HepG2 (cell line): ENCODE data around the gene ALS2CL. TPM values are rescaled to one million over a fixed set of nuclear protein-coding genes. Genes with fewer than 3 reads are reported as not detected.

ENCODE experiments used
- ATAC-seq: fragments of 200-7000 bp; cut with Tn5 transposase; 3 replicates; pipeline ENCODE4 v1.9.1; 2020; ENCODE audit warnings: mild to moderate bottlenecking, moderate library complexity
- BruUV-seq: library from RNA; stranded (reverse); fragments of 400-500 nt; replicated peaks from 2 replicates; lab custom pipeline; 2021; lab: Mats Ljungman, UMichigan
- CTCF ChIA-PET: fragments of 300-600 bp; formaldehyde crosslinking; extraction: SDS; loops from one replicate; lab custom pipeline; 2021; ENCODE audit warnings: low total read pairs, inconsistent platforms, low intra/inter-chr PET ratio; lab: Yijun Ruan, JAX
- POLR2A ChIA-PET: fragments of 350-600 bp; sonication (Branson Sonifier 250); formaldehyde crosslinking; loops from one replicate; lab custom pipeline; 2020; ENCODE audit warnings: antibody characterized with exemption, inconsistent platforms; lab: Yijun Ruan, JAX
- DNase-seq: peaks from one replicate; pipeline ENCODE4 v3.0.0-alpha.2; 2015; ENCODE audit warnings: low spot score
- FAIRE-seq: peaks from 3 replicates; lab custom pipeline; 2011; peaks lifted over from hg19 to GRCh38; lab: Jason Lieb, UNC
- H2AFZ ChIP-seq: one replicate; pipeline ENCODE4 v1.6.1; 2011; ENCODE audit warnings: low read length, inconsistent platforms
- H3K27ac ChIP-seq: fragments of 300-600 bp; 3 replicates; pipeline ENCODE4 v1.8.0; 2011; ENCODE audit warnings: mixed run types, mild to moderate bottlenecking, mixed read lengths, low read length, inconsistent platforms; ENCODE audit not compliant: insufficient read depth; ENCODE audit errors: extremely low read length
- H3K27me3 ChIP-seq, 2 experiments: fragments of 200-600 bp in 1 of 2; 2 replicates in 1 of 2; 3 replicates in 1 of 2; pipeline versions ENCODE4 v1.6.0 to v1.8.0; 2011; ENCODE audit warnings: low read length in 2 of 2, mild to moderate bottlenecking in 2 of 2, moderate library complexity in 2 of 2, inconsistent platforms in 1 of 2; ENCODE audit not compliant: insufficient read depth in 2 of 2, control insufficient read depth in 1 of 2
- H3K36me3 ChIP-seq, 2 experiments: fragments of 200-600 bp in 1 of 2; replicated peaks in 1 of 2; 2 replicates in 1 of 2; 3 replicates in 1 of 2; pipeline versions ENCODE4 v1.5.1 to v1.8.0; 2011; ENCODE audit warnings: low read length in 2 of 2, inconsistent platforms in 1 of 2; ENCODE audit not compliant: insufficient read depth in 2 of 2, control insufficient read depth in 1 of 2
- H3K4me1 ChIP-seq: 2 replicates; pipeline ENCODE4 v1.5.1; 2012; ENCODE audit warnings: low read length, inconsistent platforms; ENCODE audit not compliant: insufficient read depth
- H3K4me2 ChIP-seq: 2 replicates; pipeline ENCODE4 v1.6.0; 2011; ENCODE audit warnings: low read depth, low read length, inconsistent platforms
- H3K4me3 ChIP-seq, 3 experiments: fragments of 200-600 bp in 1 of 3; sonication (generic), shearing (Covaris generic) in 1 of 3; replicated peaks in 1 of 3; 2 replicates each; pipeline ENCODE4 v1.5.1; 2011 to 2016; ENCODE audit warnings: low read length in 3 of 3, inconsistent platforms in 2 of 3, low read depth in 2 of 3, mild to moderate bottlenecking in 2 of 3, control low read depth in 1 of 3, mixed read lengths in 1 of 3; ENCODE audit not compliant: insufficient read depth in 1 of 3
- H3K79me2 ChIP-seq: one replicate; pipeline ENCODE4 v1.6.1; 2011; ENCODE audit warnings: low read length, inconsistent platforms; ENCODE audit not compliant: insufficient read depth
- H3K9ac ChIP-seq: 2 replicates; pipeline ENCODE4 v1.6.0; 2011; ENCODE audit warnings: mild to moderate bottlenecking, low read depth, low read length, inconsistent platforms; ENCODE audit not compliant: insufficient read depth
- H3K9me3 ChIP-seq: 2 replicates; pipeline ENCODE4 v1.5.1; 2012; ENCODE audit warnings: mild to moderate bottlenecking, low read length
- H4K20me1 ChIP-seq: 2 replicates; pipeline ENCODE4 v1.6.0; 2011; ENCODE audit warnings: inconsistent platforms, mild to moderate bottlenecking, low read length, moderate library complexity; ENCODE audit not compliant: insufficient read depth
- FOXP1 ChIP-seq, 2 experiments: fragments of 450-650 bp in 1 of 2; IDR thresholded peaks; 2 replicates each; pipeline ENCODE4 v1.6.1; 2017 to 2018; ENCODE audit warnings: antibody characterized with exemption in 1 of 2
- MAFG ChIP-seq: sonication (generic); formaldehyde crosslinking; IDR thresholded peaks from 2 replicates; pipeline ENCODE4 v1.5.1; 2020; ENCODE audit warnings: mild to moderate bottlenecking, missing genetic modification reagents
- RXRA ChIP-seq: sonication (generic); formaldehyde crosslinking; IDR thresholded peaks from 2 replicates; pipeline ENCODE4 v1.5.1; 2020; ENCODE audit warnings: missing genetic modification reagents
- SAP130 ChIP-seq: IDR thresholded peaks from 2 replicates; pipeline ENCODE4 v1.6.1; 2016; ENCODE audit warnings: low read depth
- TEAD2 ChIP-seq: sonication (generic); formaldehyde crosslinking; IDR thresholded peaks from 2 replicates; pipeline ENCODE4 v1.9.0; 2021; ENCODE audit warnings: missing genetic modification reagents
- ZFP36L1 ChIP-seq: sonication (generic); formaldehyde crosslinking; IDR thresholded peaks from 2 replicates; pipeline ENCODE4 v1.8.0; 2022; ENCODE audit warnings: mild to moderate bottlenecking, missing genetic modification reagents, moderate library complexity
- ZNF709 ChIP-seq: sonication (generic); formaldehyde crosslinking; IDR thresholded peaks from 2 replicates; pipeline ENCODE4 v1.5.0; 2020; ENCODE audit warnings: mild to moderate bottlenecking, missing genetic modification reagents
- ZNF800 ChIP-seq: sonication (generic); formaldehyde crosslinking; IDR thresholded peaks from 2 replicates; pipeline ENCODE4 v1.4.0; 2020; ENCODE audit warnings: missing genetic modification reagents
- WGBS: methylation state at CpG from one replicate; pipeline ENCODE4 v1.1.6; 2017; ENCODE audit warnings: low lambda C conversion rate; 5-methylcytosine and 5-hydroxymethylcytosine counted together
- in situ Hi-C: cut with HindIII; loops from 2 replicates; pipeline ENCODE4 v1.10.0; 2017; ENCODE audit warnings: low pct_unique_long_range_greater_than_20kb; ENCODE audit not compliant: extremely low pct_ligation_motif_present
- intact Hi-C: fragments of 100-400 bp; cut with micrococcal nuclease; formaldehyde crosslinking; loops from one replicate; pipeline ENCODE4 v1.10.0; 2022; ENCODE audit not compliant: unreplicated experiment
- polyA plus RNA-seq, 8 experiments: library from polyadenylated mRNA; depleted of rRNA in 3 of 8; stranded (reverse) in 7 of 8; unstranded in 1 of 8; fragments of >200 nt; fragmentation: Illumina TruSeq in 4 of 8; extraction: Trizol in 4 of 8; gene quantifications; 2 replicates each; pipeline versions ENCODE4 v1.2.1 to v1.2.3, GENCODE V29; 2011 to 2016; ENCODE audit warnings: low read depth in 4 of 8, missing spikeins in 1 of 8, mixed read lengths in 1 of 8; ENCODE audit not compliant: insufficient read depth in 1 of 8
- total RNA-seq, 5 experiments: library from RNA; depleted of rRNA; stranded (reverse); fragments of >200 nt; fragmentation: Illumina TruSeq; extraction: Trizol; gene quantifications; 2 replicates each; pipeline ENCODE4 v1.2.3, GENCODE V29; 2016; ENCODE audit warnings: low read depth in 1 of 5
- TF ChIP-seq, protein P1 (sequence below): sonication (generic); formaldehyde crosslinking; IDR thresholded peaks from 2 replicates; pipeline ENCODE4 v1.5.1; 2020; ENCODE audit warnings: mild to moderate bottlenecking, missing genetic modification reagents, borderline replicate concordance

The ALS2CL gene
- total and polyA plus RNA-seq, 2 of the 13 experiments (the other 11 are each of a cell fraction or from before 2014, with no cell fraction given) = not detected

GRCh38 chr3:46713050-46713897 lies 19.8 kb upstream of the ALS2CL start (continued):
- TF ChIP-seq, protein P1, sequence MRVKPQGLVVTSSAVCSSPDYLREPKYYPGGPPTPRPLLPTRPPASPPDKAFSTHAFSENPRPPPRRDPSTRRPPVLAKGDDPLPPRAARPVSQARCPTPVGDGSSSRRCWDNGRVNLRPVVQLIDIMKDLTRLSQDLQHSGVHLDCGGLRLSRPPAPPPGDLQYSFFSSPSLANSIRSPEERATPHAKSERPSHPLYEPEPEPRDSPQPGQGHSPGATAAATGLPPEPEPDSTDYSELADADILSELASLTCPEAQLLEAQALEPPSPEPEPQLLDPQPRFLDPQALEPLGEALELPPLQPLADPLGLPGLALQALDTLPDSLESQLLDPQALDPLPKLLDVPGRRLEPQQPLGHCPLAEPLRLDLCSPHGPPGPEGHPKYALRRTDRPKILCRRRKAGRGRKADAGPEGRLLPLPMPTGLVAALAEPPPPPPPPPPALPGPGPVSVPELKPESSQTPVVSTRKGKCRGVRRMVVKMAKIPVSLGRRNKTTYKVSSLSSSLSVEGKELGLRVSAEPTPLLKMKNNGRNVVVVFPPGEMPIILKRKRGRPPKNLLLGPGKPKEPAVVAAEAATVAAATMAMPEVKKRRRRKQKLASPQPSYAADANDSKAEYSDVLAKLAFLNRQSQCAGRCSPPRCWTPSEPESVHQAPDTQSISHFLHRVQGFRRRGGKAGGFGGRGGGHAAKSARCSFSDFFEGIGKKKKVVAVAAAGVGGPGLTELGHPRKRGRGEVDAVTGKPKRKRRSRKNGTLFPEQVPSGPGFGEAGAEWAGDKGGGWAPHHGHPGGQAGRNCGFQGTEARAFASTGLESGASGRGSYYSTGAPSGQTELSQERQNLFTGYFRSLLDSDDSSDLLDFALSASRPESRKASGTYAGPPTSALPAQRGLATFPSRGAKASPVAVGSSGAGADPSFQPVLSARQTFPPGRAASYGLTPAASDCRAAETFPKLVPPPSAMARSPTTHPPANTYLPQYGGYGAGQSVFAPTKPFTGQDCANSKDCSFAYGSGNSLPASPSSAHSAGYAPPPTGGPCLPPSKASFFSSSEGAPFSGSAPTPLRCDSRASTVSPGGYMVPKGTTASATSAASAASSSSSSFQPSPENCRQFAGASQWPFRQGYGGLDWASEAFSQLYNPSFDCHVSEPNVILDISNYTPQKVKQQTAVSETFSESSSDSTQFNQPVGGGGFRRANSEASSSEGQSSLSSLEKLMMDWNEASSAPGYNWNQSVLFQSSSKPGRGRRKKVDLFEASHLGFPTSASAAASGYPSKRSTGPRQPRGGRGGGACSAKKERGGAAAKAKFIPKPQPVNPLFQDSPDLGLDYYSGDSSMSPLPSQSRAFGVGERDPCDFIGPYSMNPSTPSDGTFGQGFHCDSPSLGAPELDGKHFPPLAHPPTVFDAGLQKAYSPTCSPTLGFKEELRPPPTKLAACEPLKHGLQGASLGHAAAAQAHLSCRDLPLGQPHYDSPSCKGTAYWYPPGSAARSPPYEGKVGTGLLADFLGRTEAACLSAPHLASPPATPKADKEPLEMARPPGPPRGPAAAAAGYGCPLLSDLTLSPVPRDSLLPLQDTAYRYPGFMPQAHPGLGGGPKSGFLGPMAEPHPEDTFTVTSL (CRISPR knock-in tag) = no peak

- WGBS = 69% methylated on average over 8 of the region's 13 CpGs
- in situ Hi-C loops = loop anchor here (5.0 kb wide), 1 partner anchor 195 kb away; no protein-coding TSS in a partner anchor
- no TSS peak for BruUV-seq
- Histone ChIP-seq H3K4me3 (no peak overlapping the region), H3K27ac (no peak overlapping the region), H2AFZ (no peak overlapping the region), H3K4me1 (peaks cover 11% of the 10 kb centered on the region), H3K27me3 (peaks cover 1 to 15% of the 10 kb centered on the region in 2 experiments; a peak in 3 of 5 replicates), H4K20me1 (no peaks in the 10 kb centered on the region), H3K36me3 (no peaks in the 10 kb centered on the region), H3K79me2 (no peaks in the 10 kb centered on the region), H3K9ac (no peak overlapping the region), H3K4me2 (no peak overlapping the region), H3K9me3 (no peaks in the 10 kb centered on the region)
- ATAC-seq = no peak
- FAIRE-seq = no peak
- TF ChIP-seq SAP130 (CRISPR knock-in tag) (no peak), ZNF709 (CRISPR knock-in tag) (no peak), RXRA (no peak), ZNF800 (CRISPR knock-in tag) (no peak), FOXP1 (IDR thresholded peaks at IDR 0.05) (no peak), FOXP1 (CRISPR knock-in tag; IDR thresholded peaks at IDR 0.05) (no peak), ZFP36L1 (CRISPR knock-in tag) (no peak), TEAD2 (CRISPR knock-in tag) (no peak), MAFG (CRISPR knock-in tag) (no peak)
- ChIA-PET POLR2A (no interaction called here), CTCF (no interaction called here)
- intact Hi-C loops = no loop called here
- no peak for DNase-seq
Observed at GRCh38 chr3:46712191-46713049, 18.9 kb upstream of the ALS2CL start.
